ENCODE results near the gene CNTNAP2. TPM values are rescaled to one million over a fixed set of nuclear protein-coding genes. Genes with fewer than 3 reads are reported as not detected.

CNTNAP2 gene
- total and polyA plus RNA-seq, 2 of the 13 experiments (the other 11 are each of a cell fraction or from before 2014, with no cell fraction given) = 0.40 to 0.42 TPM

DNA sequence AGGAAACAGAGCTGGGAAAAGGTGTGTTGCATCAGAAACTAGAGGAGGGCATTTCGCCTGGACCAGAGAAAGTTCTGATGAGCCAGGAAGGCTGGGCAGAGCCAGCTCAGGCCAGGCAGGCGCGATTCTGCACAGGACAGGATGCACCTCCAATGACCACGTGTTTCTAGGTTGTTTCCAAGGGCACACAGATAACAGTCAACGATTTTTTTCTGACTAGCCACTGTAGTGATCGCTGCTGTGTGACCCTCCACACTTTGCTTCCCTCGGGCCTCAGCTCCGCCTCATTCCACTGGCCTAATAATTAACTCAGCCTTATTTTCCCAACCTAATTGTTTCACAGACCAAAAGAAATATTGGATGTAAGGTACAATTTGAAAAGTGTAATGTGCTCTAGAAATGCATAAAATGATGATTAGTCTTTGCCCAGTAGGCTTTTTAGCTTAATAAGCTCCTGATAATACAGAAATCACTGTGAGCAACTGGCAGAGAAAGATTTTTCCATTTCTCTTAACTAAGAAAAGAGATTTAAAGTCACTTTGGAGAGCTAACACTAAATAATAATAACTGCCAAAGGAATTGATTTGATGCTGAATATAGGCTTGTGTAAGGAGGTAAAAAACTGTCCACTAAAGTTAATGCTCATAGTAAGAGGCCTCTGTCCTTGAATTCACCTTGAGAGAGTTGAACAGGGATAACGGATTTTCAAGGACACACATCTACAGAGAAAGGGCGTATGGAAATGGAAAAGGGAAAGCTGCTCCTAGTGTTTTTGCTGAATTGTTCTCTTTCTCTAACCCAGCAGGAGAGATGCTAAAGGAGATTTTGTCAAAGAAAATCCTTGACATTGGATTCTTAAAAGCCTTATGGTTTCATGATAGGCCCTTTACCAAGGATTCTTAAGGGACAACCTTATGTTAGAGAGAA lies 2183.0 kb downstream of the CNTNAP2 start (continued):
- TF ChIP-seq, protein P1, sequence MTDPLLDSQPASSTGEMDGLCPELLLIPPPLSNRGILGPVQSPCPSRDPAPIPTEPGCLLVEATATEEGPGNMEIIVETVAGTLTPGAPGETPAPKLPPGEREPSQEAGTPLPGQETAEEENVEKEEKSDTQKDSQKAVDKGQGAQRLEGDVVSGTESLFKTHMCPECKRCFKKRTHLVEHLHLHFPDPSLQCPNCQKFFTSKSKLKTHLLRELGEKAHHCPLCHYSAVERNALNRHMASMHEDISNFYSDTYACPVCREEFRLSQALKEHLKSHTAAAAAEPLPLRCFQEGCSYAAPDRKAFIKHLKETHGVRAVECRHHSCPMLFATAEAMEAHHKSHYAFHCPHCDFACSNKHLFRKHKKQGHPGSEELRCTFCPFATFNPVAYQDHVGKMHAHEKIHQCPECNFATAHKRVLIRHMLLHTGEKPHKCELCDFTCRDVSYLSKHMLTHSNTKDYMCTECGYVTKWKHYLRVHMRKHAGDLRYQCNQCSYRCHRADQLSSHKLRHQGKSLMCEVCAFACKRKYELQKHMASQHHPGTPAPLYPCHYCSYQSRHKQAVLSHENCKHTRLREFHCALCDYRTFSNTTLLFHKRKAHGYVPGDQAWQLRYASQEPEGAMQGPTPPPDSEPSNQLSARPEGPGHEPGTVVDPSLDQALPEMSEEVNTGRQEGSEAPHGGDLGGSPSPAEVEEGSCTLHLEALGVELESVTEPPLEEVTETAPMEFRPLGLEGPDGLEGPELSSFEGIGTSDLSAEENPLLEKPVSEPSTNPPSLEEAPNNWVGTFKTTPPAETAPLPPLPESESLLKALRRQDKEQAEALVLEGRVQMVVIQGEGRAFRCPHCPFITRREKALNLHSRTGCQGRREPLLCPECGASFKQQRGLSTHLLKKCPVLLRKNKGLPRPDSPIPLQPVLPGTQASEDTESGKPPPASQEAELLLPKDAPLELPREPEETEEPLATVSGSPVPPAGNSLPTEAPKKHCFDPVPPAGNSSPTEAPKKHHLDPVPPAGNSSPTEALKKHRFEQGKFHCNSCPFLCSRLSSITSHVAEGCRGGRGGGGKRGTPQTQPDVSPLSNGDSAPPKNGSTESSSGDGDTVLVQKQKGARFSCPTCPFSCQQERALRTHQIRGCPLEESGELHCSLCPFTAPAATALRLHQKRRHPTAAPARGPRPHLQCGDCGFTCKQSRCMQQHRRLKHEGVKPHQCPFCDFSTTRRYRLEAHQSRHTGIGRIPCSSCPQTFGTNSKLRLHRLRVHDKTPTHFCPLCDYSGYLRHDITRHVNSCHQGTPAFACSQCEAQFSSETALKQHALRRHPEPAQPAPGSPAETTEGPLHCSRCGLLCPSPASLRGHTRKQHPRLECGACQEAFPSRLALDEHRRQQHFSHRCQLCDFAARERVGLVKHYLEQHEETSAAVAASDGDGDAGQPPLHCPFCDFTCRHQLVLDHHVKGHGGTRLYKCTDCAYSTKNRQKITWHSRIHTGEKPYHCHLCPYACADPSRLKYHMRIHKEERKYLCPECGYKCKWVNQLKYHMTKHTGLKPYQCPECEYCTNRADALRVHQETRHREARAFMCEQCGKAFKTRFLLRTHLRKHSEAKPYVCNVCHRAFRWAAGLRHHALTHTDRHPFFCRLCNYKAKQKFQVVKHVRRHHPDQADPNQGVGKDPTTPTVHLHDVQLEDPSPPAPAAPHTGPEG (CRISPR knock-in tag; IDR thresholded peaks at IDR 0.05) = no peak
- TF ChIP-seq MYC (CRISPR knock-in tag; IDR thresholded peaks at IDR 0.05; ENCODE audit: borderline replicate concordance) = peak; percentile 75; the same call in 1 of the 2 replicates
- no peak for TF ChIP-seq ADNP (CRISPR knock-in tag; IDR thresholded peaks at IDR 0.05)
- TF ChIP-seq, protein P2, sequence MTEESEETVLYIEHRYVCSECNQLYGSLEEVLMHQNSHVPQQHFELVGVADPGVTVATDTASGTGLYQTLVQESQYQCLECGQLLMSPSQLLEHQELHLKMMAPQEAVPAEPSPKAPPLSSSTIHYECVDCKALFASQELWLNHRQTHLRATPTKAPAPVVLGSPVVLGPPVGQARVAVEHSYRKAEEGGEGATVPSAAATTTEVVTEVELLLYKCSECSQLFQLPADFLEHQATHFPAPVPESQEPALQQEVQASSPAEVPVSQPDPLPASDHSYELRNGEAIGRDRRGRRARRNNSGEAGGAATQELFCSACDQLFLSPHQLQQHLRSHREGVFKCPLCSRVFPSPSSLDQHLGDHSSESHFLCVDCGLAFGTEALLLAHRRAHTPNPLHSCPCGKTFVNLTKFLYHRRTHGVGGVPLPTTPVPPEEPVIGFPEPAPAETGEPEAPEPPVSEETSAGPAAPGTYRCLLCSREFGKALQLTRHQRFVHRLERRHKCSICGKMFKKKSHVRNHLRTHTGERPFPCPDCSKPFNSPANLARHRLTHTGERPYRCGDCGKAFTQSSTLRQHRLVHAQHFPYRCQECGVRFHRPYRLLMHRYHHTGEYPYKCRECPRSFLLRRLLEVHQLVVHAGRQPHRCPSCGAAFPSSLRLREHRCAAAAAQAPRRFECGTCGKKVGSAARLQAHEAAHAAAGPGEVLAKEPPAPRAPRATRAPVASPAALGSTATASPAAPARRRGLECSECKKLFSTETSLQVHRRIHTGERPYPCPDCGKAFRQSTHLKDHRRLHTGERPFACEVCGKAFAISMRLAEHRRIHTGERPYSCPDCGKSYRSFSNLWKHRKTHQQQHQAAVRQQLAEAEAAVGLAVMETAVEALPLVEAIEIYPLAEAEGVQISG (CRISPR knock-in tag; IDR thresholded peaks at IDR 0.05) = peak; percentile 33; the same call in 1 of the 2 replicates
- TF ChIP-seq, protein P3, sequence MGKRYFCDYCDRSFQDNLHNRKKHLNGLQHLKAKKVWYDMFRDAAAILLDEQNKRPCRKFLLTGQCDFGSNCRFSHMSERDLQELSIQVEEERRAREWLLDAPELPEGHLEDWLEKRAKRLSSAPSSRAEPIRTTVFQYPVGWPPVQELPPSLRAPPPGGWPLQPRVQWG (CRISPR knock-in tag; IDR thresholded peaks at IDR 0.05; ENCODE audit: borderline replicate concordance, low read depth) = no peak
- TF ChIP-seq NR2F2 (IDR thresholded peaks at IDR 0.05; ENCODE audit: borderline replicate concordance, low read depth) = no peak
- TF ChIP-seq, protein P4, sequence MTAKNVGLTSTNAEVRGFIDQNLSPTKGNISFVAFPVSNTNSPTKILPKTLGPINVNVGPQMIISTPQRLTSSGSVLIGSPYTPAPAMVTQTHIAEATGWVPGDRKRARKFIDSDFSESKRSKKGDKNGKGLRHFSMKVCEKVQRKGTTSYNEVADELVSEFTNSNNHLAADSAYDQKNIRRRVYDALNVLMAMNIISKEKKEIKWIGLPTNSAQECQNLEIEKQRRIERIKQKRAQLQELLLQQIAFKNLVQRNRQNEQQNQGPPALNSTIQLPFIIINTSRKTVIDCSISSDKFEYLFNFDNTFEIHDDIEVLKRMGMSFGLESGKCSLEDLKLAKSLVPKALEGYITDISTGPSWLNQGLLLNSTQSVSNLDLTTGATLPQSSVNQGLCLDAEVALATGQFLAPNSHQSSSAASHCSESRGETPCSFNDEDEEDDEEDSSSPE (CRISPR knock-in tag; IDR thresholded peaks at IDR 0.05) = 0 out of 2 replicates have a peak, but pooled peaks have one; percentile 35
- no peak for TF ChIP-seq SRSF4 (IDR thresholded peaks at IDR 0.05; ENCODE audit: low read depth, low read length, poor library complexity, severe bottlenecking)
- TF ChIP-seq KAT2B (IDR thresholded peaks at IDR 0.05; ENCODE audit: borderline replicate concordance, low read depth, low read length) = no peak
- no peak for TF ChIP-seq ZNF615 (CRISPR knock-in tag; IDR thresholded peaks at IDR 0.05; ENCODE audit: borderline replicate concordance)
- TF ChIP-seq, protein P5, sequence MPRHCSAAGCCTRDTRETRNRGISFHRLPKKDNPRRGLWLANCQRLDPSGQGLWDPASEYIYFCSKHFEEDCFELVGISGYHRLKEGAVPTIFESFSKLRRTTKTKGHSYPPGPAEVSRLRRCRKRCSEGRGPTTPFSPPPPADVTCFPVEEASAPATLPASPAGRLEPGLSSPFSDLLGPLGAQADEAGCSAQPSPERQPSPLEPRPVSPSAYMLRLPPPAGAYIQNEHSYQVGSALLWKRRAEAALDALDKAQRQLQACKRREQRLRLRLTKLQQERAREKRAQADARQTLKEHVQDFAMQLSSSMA (CRISPR knock-in tag; IDR thresholded peaks at IDR 0.05) = no peak
- TF ChIP-seq ARNTL (CRISPR knock-in tag; IDR thresholded peaks at IDR 0.05) = peak; percentile 51; the same call in 1 of the 2 replicates
- TF ChIP-seq, protein P6, sequence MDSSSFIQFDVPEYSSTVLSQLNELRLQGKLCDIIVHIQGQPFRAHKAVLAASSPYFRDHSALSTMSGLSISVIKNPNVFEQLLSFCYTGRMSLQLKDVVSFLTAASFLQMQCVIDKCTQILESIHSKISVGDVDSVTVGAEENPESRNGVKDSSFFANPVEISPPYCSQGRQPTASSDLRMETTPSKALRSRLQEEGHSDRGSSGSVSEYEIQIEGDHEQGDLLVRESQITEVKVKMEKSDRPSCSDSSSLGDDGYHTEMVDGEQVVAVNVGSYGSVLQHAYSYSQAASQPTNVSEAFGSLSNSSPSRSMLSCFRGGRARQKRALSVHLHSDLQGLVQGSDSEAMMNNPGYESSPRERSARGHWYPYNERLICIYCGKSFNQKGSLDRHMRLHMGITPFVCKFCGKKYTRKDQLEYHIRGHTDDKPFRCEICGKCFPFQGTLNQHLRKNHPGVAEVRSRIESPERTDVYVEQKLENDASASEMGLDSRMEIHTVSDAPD (CRISPR knock-in tag; IDR thresholded peaks at IDR 0.05) = no peak
- no peak for TF ChIP-seq NR2F6 (IDR thresholded peaks at IDR 0.05)
- peak; percentile 30; the same call in 1 of the 2 replicates for TF ChIP-seq NR2F6 (CRISPR knock-in tag; IDR thresholded peaks at IDR 0.05)
